H1 (cell line): Measurements from ENCODE around the gene DCUN1D4. TPM values are rescaled to one million over a fixed set of nuclear protein-coding genes. Genes with fewer than 3 reads are reported as not detected.

Experiments
- CHD7 ChIP-seq: fragments of 300-600 bp; sonication (generic); IDR thresholded peaks from 2 replicates; pipeline ENCODE4 v1.7.1; 2012; ENCODE audit warnings: low read length, moderate library complexity, mild to moderate bottlenecking, inconsistent platforms; ENCODE audit not compliant: insufficient replicate concordance
- MAFK ChIP-seq: IDR thresholded peaks from 2 replicates; pipeline ENCODE4 v1.6.1; 2012; ENCODE audit warnings: low read depth, mild to moderate bottlenecking, improper control_type of control experiment, low read length
- NANOG ChIP-seq: IDR thresholded peaks from 2 replicates; pipeline ENCODE4 v1.6.1; 2011; ENCODE audit warnings: low read length, low read depth, mild to moderate bottlenecking, inconsistent platforms; ENCODE audit not compliant: insufficient read depth, poor library complexity, severe bottlenecking
- polyA plus RNA-seq, 7 experiments: library from polyadenylated mRNA; depleted of rRNA in 3 of 7; stranded (reverse) in 5 of 7; unstranded in 2 of 7; fragments of >200 nt in 5 of 7; fragments of 200-250 nt in 2 of 7; gene quantifications; 1 replicate in 5 of 7; 2 replicates in 1 of 7; 4 replicates in 1 of 7; pipeline versions ENCODE4 v1.2.1 to v1.2.3, GENCODE V29; 2011 to 2013; ENCODE audit warnings: missing spikeins in 2 of 7, mixed read lengths in 2 of 7
- total RNA-seq: library from RNA; stranded (reverse); fragmentation: NEBNext Ultra II Directional; extraction: Animal tissue kit (Norgen Biotek cat#: 25700); gene quantifications from 2 replicates; pipeline ENCODE4 v1.2.1, GENCODE V29; 2021

DCUN1D4 gene
- total and polyA plus RNA-seq, 2 of the 8 experiments (the other 6 are each of a cell fraction or from before 2014, with no cell fraction given): 22.9 to 55.9 TPM

- TF ChIP-seq CHD7: no peak
- no peak for TF ChIP-seq NANOG
- TF ChIP-seq MAFK: peak; percentile 40
- TF ChIP-seq, all 59 proteins: peak for 1
Measured at GRCh38 chr4:51820443-51821234, 22.3 kb upstream of the DCUN1D4 start (continued).
